A673 (cell line): ENCODE results near the gene SLC18A2. TPM values are rescaled to one million over a fixed set of nuclear protein-coding genes. Genes with fewer than 3 reads are reported as not detected.
A peak's percentile ranks its signal among the peaks of the same experiment; 100 is the strongest.

Experiments used
- BruUV-seq: library from RNA; stranded (reverse); fragments of 400-500 nt; replicated peaks from 2 replicates; lab custom pipeline; 2021; lab: Mats Ljungman, UMichigan
- CTCF ChIA-PET: fragments of 300-600 bp; sonication (Branson Sonifier 250); formaldehyde crosslinking; loops from one replicate; lab custom pipeline; 2022; ENCODE audit warnings: antibody characterized with exemption; lab: Charles Lee
- POLR2A ChIA-PET: fragments of 300-600 bp; sonication (Branson Sonifier 250); formaldehyde crosslinking; loops from one replicate; lab custom pipeline; 2022; ENCODE audit warnings: antibody characterized with exemption; ENCODE audit not compliant: low non-redundant PET; lab: Charles Lee
- DNase-seq: peaks from one replicate; pipeline ENCODE4 v3.0.0-alpha.2; 2015; ENCODE audit warnings: low spot score
- H3K27ac ChIP-seq: fragments of 200-600 bp; sonication (generic); 2 replicates; pipeline ENCODE4 v1.5.1; 2016; ENCODE audit warnings: mixed run types, low read depth, mild to moderate bottlenecking, mixed read lengths, antibody characterized with exemption, low read length; ENCODE audit not compliant: poor library complexity, severe bottlenecking
- H3K27me3 ChIP-seq: fragments of 200-600 bp; sonication (generic); replicated peaks from 2 replicates; pipeline ENCODE4 v1.6.1; 2017; ENCODE audit warnings: mixed run types, low read depth, mild to moderate bottlenecking, mixed read lengths, antibody characterized with exemption, low read length; ENCODE audit not compliant: insufficient read depth, poor library complexity
- H3K36me3 ChIP-seq: fragments of 200-600 bp; sonication (generic); 2 replicates; pipeline ENCODE4 v1.6.1; 2016; ENCODE audit warnings: mixed run types, mild to moderate bottlenecking, mixed read lengths, antibody characterized with exemption, low read length; ENCODE audit not compliant: insufficient read depth, poor library complexity, severe bottlenecking
- H3K4me1 ChIP-seq: fragments of 200-600 bp; sonication (generic); 2 replicates; pipeline ENCODE4 v1.6.1; 2017; ENCODE audit warnings: mixed run types, mild to moderate bottlenecking, mixed read lengths, antibody characterized with exemption, low read length; ENCODE audit not compliant: insufficient read depth, poor library complexity, severe bottlenecking
- H3K4me3 ChIP-seq: fragments of 200-600 bp; sonication (generic); 2 replicates; pipeline ENCODE4 v1.5.1; 2016; ENCODE audit warnings: low read depth, mixed run types, mild to moderate bottlenecking, mixed read lengths, low read length; ENCODE audit not compliant: poor library complexity, severe bottlenecking
- H3K9me3 ChIP-seq: fragments of 200-600 bp; sonication (generic); 2 replicates; pipeline ENCODE4 v1.6.1; 2016; ENCODE audit warnings: mixed run types, low read depth, mild to moderate bottlenecking, mixed read lengths, antibody characterized with exemption, low read length; ENCODE audit not compliant: poor library complexity, severe bottlenecking
- CTCF ChIP-seq: fragments of 300-800, 200-600 bp; sonication (generic); conservative IDR thresholded peaks from 2 replicates; pipeline ENCODE4 v1.5.1; 2017; ENCODE audit warnings: low read depth, mild to moderate bottlenecking, antibody characterized with exemption, low read length, moderate library complexity, mixed read lengths
- EZH2 ChIP-seq: fragments of 200-600 bp; sonication (generic); IDR thresholded peaks from 2 replicates; pipeline ENCODE4 v1.6.1; 2017; ENCODE audit warnings: borderline replicate concordance, low read depth, mild to moderate bottlenecking, mixed read lengths, antibody characterized with exemption, low read length; ENCODE audit not compliant: poor library complexity, severe bottlenecking
- intact Hi-C: fragments of 100-400 bp; cut with micrococcal nuclease; formaldehyde crosslinking; loops from one replicate; pipeline ENCODE4 v1.10.0; 2022; ENCODE audit not compliant: unreplicated experiment
- total RNA-seq: library from RNA; stranded (reverse); gene quantifications from 2 replicates; pipeline ENCODE4 v1.2.3, GENCODE V29; 2021

SLC18A2 gene
- total RNA-seq, 1 experiment from 2014 or later, result 0.06 TPM

- Histone ChIP-seq H3K27me3 (peaks cover 33% of the 10 kb centered on the region), H3K27ac (no peak overlapping the region), H3K4me3 (no peak overlapping the region), H3K36me3 (no peaks in the 10 kb centered on the region), H3K4me1 (peaks cover 13% of the 10 kb centered on the region), H3K9me3 (peaks cover 7% of the 10 kb centered on the region)
- DNase-seq, result no peak
- CTCF ChIA-PET, result no interaction called here
- no TSS peak for BruUV-seq
- intact Hi-C loops, result no loop called here
- TF ChIP-seq EZH2 (no peak), CTCF (no peak)
- POLR2A ChIA-PET, result no interaction called here
Measured at GRCh38 chr10:117214401-117214800, 26.5 kb upstream of the SLC18A2 start.

- Histone ChIP-seq H3K27me3 (peaks cover 33% of the 10 kb centered on the region), H3K4me1 (peaks cover 13% of the 10 kb centered on the region), H3K36me3 (no peaks in the 10 kb centered on the region), H3K4me3 (no peak overlapping the region), H3K9me3 (peaks cover 7% of the 10 kb centered on the region), H3K27ac (no peak overlapping the region)
- ChIA-PET CTCF (no interaction called here), POLR2A (no interaction called here)
- intact Hi-C loops, result loop anchor here (5.0 kb wide), 1 partner anchor 1027 kb away; no protein-coding TSS in a partner anchor
- no TSS peak for BruUV-seq
- DNase-seq, result no peak
- no peak for TF ChIP-seq EZH2
- TF ChIP-seq CTCF, result no peak
Measured at GRCh38 chr10:117215079-117215478, 25.8 kb upstream of the SLC18A2 start.

GRCh38 chr10:117216028-117216427 is 24.9 kb upstream of the SLC18A2 start:
- intact Hi-C loops, result loop anchor here (1.0 to 5.0 kb wide), 2 partner anchors 104 to 1026 kb away; no protein-coding TSS in a partner anchor
- no peaks in the 10 kb centered on the region for H3K36me3 ChIP-seq
- POLR2A ChIA-PET, result no interaction called here
- CTCF ChIA-PET, result interaction anchor here (0.7 to 2.4 kb wide), 12 partner anchors 9 to 281 kb away, joined by 3 to 41 read pairs (median 3); no protein-coding TSS in a partner anchor
- TF ChIP-seq EZH2, result no peak
- no peak for TF ChIP-seq CTCF
- no TSS peak for BruUV-seq
- H3K4me1 ChIP-seq, result peaks cover 13% of the 10 kb centered on the region
- no peak overlapping the region for H3K27ac ChIP-seq
- peaks cover 28% of the 10 kb centered on the region for H3K27me3 ChIP-seq
- H3K4me3 ChIP-seq, result peak overlapping the region; percentile 41
- peaks cover 7% of the 10 kb centered on the region for H3K9me3 ChIP-seq
- no peak for DNase-seq
